Measurements from ENCODE around the gene ERCC2.
A peak's percentile ranks its signal among the peaks of the same experiment; 100 is the strongest.
"Not testable (repeated sequence)": the region's sequence is repeated elsewhere in the genome, so short reads cannot be mapped to it uniquely, and the experiment has no call there.

The ERCC2 gene

GRCh38 chr19:45417151-45417550 is 46.8 kb upstream of the ERCC2 start:
- H3K4me1 ChIP-seq (ENCODE audit: control insufficient read depth, insufficient read depth, low read depth, low read length): peaks cover 12% of the 10 kb centered on the region
- no peak for DNase-seq
- no peak overlapping the region for H3K14ac ChIP-seq (ENCODE audit: low read length in 2 of 2)
- no peaks in the 10 kb centered on the region for H3K27me3 ChIP-seq (ENCODE audit: control insufficient read depth in 1 of 2, insufficient read depth in 1 of 2, low read length in 2 of 2)
- no peak overlapping the region for H3K9ac ChIP-seq (ENCODE audit: low read length)
- peaks cover 76 to 77% of the 10 kb centered on the region in 2 experiments for H3K36me3 ChIP-seq (ENCODE audit: control insufficient read depth in 1 of 2, insufficient read depth in 2 of 2, low read depth in 1 of 2, low read length in 2 of 2)
- H2BK12ac ChIP-seq (ENCODE audit: low read length in 2 of 2): no peak overlapping the region
- no peak overlapping the region for H2BK15ac ChIP-seq (ENCODE audit: low read depth, poor library complexity, severe bottlenecking)
- H4K8ac ChIP-seq (ENCODE audit: low read length): no peak overlapping the region
- H3K9me3 ChIP-seq (ENCODE audit: control insufficient read depth, low read length): no peaks in the 10 kb centered on the region
- no peak overlapping the region for H3K4me3 ChIP-seq (ENCODE audit: insufficient read depth in 1 of 2, low read depth in 1 of 2, low read length in 2 of 2)
- peak overlapping the region in 1 of 2 experiments; percentile 67 for H3K23ac ChIP-seq (ENCODE audit: low read length in 2 of 2)
- no peak overlapping the region for H3K4me2 ChIP-seq (ENCODE audit: low read length, poor library complexity, severe bottlenecking)
- H4K91ac ChIP-seq (ENCODE audit: low read length): no peak overlapping the region
- H3K79me1 ChIP-seq (replicated peaks; ENCODE audit: low read length, poor library complexity, severe bottlenecking): peaks cover 30% of the 10 kb centered on the region
- 94% methylated on average over 4 of the region's 4 CpGs for WGBS
- no peak overlapping the region for H3K4ac ChIP-seq (ENCODE audit: low read depth in 1 of 2, low read length in 2 of 2)
- no peak overlapping the region for H2BK5ac ChIP-seq (ENCODE audit: low read depth, low read length, poor library complexity, severe bottlenecking)
- no peak overlapping the region for H2BK120ac ChIP-seq (ENCODE audit: low read depth, low read length)
- no peak overlapping the region for H3K27ac ChIP-seq (ENCODE audit: low read length, poor library complexity, severe bottlenecking)
- H3K18ac ChIP-seq (ENCODE audit: low read depth in 1 of 2, low read length in 2 of 2): no peak overlapping the region
- H2AFZ ChIP-seq (ENCODE audit: low read depth, low read length): no peak overlapping the region
- no peak overlapping the region for H2AK5ac ChIP-seq (ENCODE audit: low read length, severe bottlenecking)

GRCh38 chr19:45414468-45414867 is 44.1 kb upstream of the ERCC2 start:
- Histone ChIP-seq H3K4me1 (ENCODE audit: control insufficient read depth, insufficient read depth, low read depth, low read length) (peaks cover 2% of the 10 kb centered on the region), H3K18ac (ENCODE audit: low read depth in 1 of 2, low read length in 2 of 2) (no peak overlapping the region), H2AK5ac (ENCODE audit: low read length, severe bottlenecking) (no peak overlapping the region), H3K14ac (ENCODE audit: low read length in 2 of 2) (no peak overlapping the region), H3K9me3 (ENCODE audit: control insufficient read depth, low read length) (no peaks in the 10 kb centered on the region), H3K9ac (ENCODE audit: low read length) (no peak overlapping the region), H2BK12ac (ENCODE audit: low read length in 2 of 2) (no peak overlapping the region), H3K27ac (ENCODE audit: low read length, poor library complexity, severe bottlenecking) (no peak overlapping the region), H2BK15ac (ENCODE audit: low read depth, poor library complexity, severe bottlenecking) (peak overlapping the region; percentile 36), H3K4ac (ENCODE audit: low read depth in 1 of 2, low read length in 2 of 2) (no peak overlapping the region), H2BK5ac (ENCODE audit: low read depth, low read length, poor library complexity, severe bottlenecking) (no peak overlapping the region), H4K91ac (ENCODE audit: low read length) (no peak overlapping the region), H3K36me3 (ENCODE audit: control insufficient read depth in 1 of 2, insufficient read depth in 2 of 2, low read depth in 1 of 2, low read length in 2 of 2) (peaks cover 64 to 69% of the 10 kb centered on the region in 2 experiments), H3K4me3 (ENCODE audit: insufficient read depth in 1 of 2, low read depth in 1 of 2, low read length in 2 of 2) (no peak overlapping the region), H2BK120ac (ENCODE audit: low read depth, low read length) (no peak overlapping the region), H2AFZ (ENCODE audit: low read depth, low read length) (no peak overlapping the region), H3K27me3 (ENCODE audit: control insufficient read depth in 1 of 2, insufficient read depth in 1 of 2, low read length in 2 of 2) (no peaks in the 10 kb centered on the region), H3K79me1 (replicated peaks; ENCODE audit: low read length, poor library complexity, severe bottlenecking) (peaks cover 17% of the 10 kb centered on the region), H4K8ac (ENCODE audit: low read length) (no peak overlapping the region), H3K23ac (ENCODE audit: low read length in 2 of 2) (no peak overlapping the region), H3K4me2 (ENCODE audit: low read length, poor library complexity, severe bottlenecking) (no peak overlapping the region)
- DNase-seq: no peak
- WGBS: 98% methylated on average over 8 of the region's 8 CpGs

- Histone ChIP-seq H3K4me2 (ENCODE audit: low read length, poor library complexity, severe bottlenecking) (no peak overlapping the region), H3K18ac (ENCODE audit: low read depth in 1 of 2, low read length in 2 of 2) (no peak overlapping the region), H3K27me3 (ENCODE audit: control insufficient read depth in 1 of 2, insufficient read depth in 1 of 2, low read length in 2 of 2) (no peaks in the 10 kb centered on the region), H3K27ac (ENCODE audit: low read length, poor library complexity, severe bottlenecking) (no peak overlapping the region), H4K8ac (ENCODE audit: low read length) (no peak overlapping the region), H3K9ac (ENCODE audit: low read length) (no peak overlapping the region), H2AFZ (ENCODE audit: low read depth, low read length) (no peak overlapping the region), H3K4me3 (ENCODE audit: insufficient read depth in 1 of 2, low read depth in 1 of 2, low read length in 2 of 2) (no peak overlapping the region), H3K4ac (ENCODE audit: low read depth in 1 of 2, low read length in 2 of 2) (no peak overlapping the region), H2BK5ac (ENCODE audit: low read depth, low read length, poor library complexity, severe bottlenecking) (no peak overlapping the region), H3K14ac (ENCODE audit: low read length in 2 of 2) (no peak overlapping the region), H2AK5ac (ENCODE audit: low read length, severe bottlenecking) (no peak overlapping the region), H4K91ac (ENCODE audit: low read length) (no peak overlapping the region), H3K79me1 (replicated peaks; ENCODE audit: low read length, poor library complexity, severe bottlenecking) (peaks cover 14% of the 10 kb centered on the region), H3K23ac (ENCODE audit: low read length in 2 of 2) (no peak overlapping the region), H2BK120ac (ENCODE audit: low read depth, low read length) (no peak overlapping the region), H2BK15ac (ENCODE audit: low read depth, poor library complexity, severe bottlenecking) (no peak overlapping the region), H3K4me1 (ENCODE audit: control insufficient read depth, insufficient read depth, low read depth, low read length) (no peaks in the 10 kb centered on the region), H3K36me3 (ENCODE audit: control insufficient read depth in 1 of 2, insufficient read depth in 2 of 2, low read depth in 1 of 2, low read length in 2 of 2) (peaks cover 65% of the 10 kb centered on the region in 2 experiments), H2BK12ac (ENCODE audit: low read length in 2 of 2) (no peak overlapping the region), H3K9me3 (ENCODE audit: control insufficient read depth, low read length) (no peaks in the 10 kb centered on the region)
- DNase-seq: no peak
- WGBS: 88% methylated on average over 6 of the region's 6 CpGs
Measured at GRCh38 chr19:45413497-45413896, 43.1 kb upstream of the ERCC2 start.

- H3K27me3 ChIP-seq (ENCODE audit: control insufficient read depth in 1 of 2, insufficient read depth in 1 of 2, low read length in 2 of 2); H2BK15ac ChIP-seq (ENCODE audit: low read depth, poor library complexity, severe bottlenecking); H3K27ac ChIP-seq (ENCODE audit: low read length, poor library complexity, severe bottlenecking); H2AK5ac ChIP-seq (ENCODE audit: low read length, severe bottlenecking); H3K4me3 ChIP-seq (ENCODE audit: insufficient read depth in 1 of 2, low read depth in 1 of 2, low read length in 2 of 2); H4K8ac ChIP-seq (ENCODE audit: low read length); H3K18ac ChIP-seq (ENCODE audit: low read depth in 1 of 2, low read length in 2 of 2); H2BK5ac ChIP-seq (ENCODE audit: low read depth, low read length, poor library complexity, severe bottlenecking); H3K14ac ChIP-seq (ENCODE audit: low read length in 2 of 2); H2BK120ac ChIP-seq (ENCODE audit: low read depth, low read length); H4K91ac ChIP-seq (ENCODE audit: low read length); H3K4me2 ChIP-seq (ENCODE audit: low read length, poor library complexity, severe bottlenecking); H3K9ac ChIP-seq (ENCODE audit: low read length); DNase-seq; H3K23ac ChIP-seq (ENCODE audit: low read length in 2 of 2); H3K4ac ChIP-seq (ENCODE audit: low read depth in 1 of 2, low read length in 2 of 2); H3K9me3 ChIP-seq (ENCODE audit: control insufficient read depth, low read length); H2AFZ ChIP-seq (ENCODE audit: low read depth, low read length); H2BK12ac ChIP-seq (ENCODE audit: low read length in 2 of 2): not testable (repeated sequence)
- 96% methylated on average over 3 of the region's 4 CpGs for WGBS
- H3K4me1 ChIP-seq (ENCODE audit: control insufficient read depth, insufficient read depth, low read depth, low read length): peaks cover 11% of the 10 kb centered on the region
- peaks cover 23% of the 10 kb centered on the region for H3K79me1 ChIP-seq (replicated peaks; ENCODE audit: low read length, poor library complexity, severe bottlenecking)
- peaks cover 38 to 46% of the 10 kb centered on the region in 2 experiments for H3K36me3 ChIP-seq (ENCODE audit: control insufficient read depth in 1 of 2, insufficient read depth in 2 of 2, low read depth in 1 of 2, low read length in 2 of 2)
Measured at GRCh38 chr19:45410330-45410729, 40.0 kb upstream of the ERCC2 start.

Measured in mesenchymal stem cell (in vitro differentiated cells and primary cell).